ENCODE measurements around the gene HOXD3. TPM values are rescaled to one million over a fixed set of nuclear protein-coding genes. Genes with fewer than 3 reads are reported as not detected.

Gene HOXD3
- total and polyA plus RNA-seq, 2 of the 8 experiments (the other 6 are each of a cell fraction or from before 2014, with no cell fraction given) = not detected

DNA sequence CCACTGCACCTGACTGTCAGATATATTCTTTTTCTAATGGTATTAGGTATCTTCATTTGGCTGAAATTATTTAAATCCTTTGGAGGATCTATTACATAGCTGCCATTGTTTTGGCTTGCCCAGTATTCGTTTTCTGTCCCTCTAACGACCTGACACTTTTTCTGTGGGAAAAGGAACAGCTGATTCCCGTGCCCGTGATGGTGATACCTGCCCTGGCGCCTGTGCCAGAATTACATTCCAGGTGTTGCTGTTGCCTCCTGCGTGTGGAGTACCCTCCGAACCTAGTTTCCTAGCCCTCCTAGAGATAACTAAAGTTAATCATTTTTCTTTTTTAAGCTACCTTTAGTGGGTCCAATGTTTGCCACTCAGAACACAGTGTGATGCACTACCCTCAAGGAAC, 45.4 kb downstream of the HOXD3 start (continued):
- TF ChIP-seq JUND (IDR thresholded peaks at IDR 0.05; ENCODE audit: low read length) = no peak
- no peak for TF ChIP-seq SIRT6 (IDR thresholded peaks at IDR 0.05; ENCODE audit: low read length)
- no peak for TF ChIP-seq CEBPB (IDR thresholded peaks at IDR 0.05; ENCODE audit: low read depth, low read length)
